ENCODE data around the gene SAT2.

SAT2 gene

DNA sequence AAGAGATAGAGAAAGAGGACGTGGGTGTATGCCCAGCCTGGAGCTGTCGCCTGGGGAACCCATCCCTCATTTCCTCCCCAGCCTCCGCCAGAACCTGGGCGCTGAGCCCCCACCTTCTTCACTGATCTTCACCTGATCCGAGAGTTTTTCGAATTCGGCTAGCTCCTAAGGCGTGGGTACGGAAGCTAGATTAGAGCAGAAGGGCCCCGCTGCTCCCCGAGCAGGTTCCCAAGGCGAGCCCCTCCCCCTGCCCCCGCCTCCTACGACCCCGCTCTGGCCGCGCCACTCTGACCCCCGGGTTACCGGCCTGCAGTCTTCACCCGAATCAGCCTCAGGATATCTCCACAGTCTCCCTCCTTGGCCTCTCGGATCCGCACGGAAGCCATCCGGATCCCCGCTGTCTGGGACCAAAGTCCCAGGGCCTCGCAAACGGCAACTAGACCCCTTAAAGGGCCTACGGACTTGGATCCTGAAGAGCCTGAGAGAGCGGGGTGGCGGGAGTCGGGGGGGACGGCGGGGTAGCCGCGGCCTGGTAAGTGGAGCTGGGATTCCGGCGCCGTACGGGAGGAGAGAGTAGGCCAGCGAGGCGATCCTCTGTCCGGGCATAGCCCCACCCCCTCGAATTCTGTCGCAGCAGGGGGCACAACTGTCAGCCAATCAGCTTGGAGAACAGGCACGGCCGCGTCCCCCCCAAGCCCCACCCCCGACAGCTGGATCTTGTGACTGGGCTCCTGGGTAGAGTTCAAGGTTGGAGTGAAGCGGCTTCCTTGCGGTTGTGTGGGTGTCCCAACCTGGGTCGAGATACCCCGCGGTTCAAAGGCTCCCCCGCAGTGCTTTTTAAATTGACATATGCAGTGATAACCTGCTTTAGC, at the start of gene SAT2:
TSS of gene SAT2 (minus strand) at position 572 of the 872 bp plus-strand sequence. CDS start at position 386, 186 bp downstream.
- no peak for DNase-seq (ENCODE audit: low read depth, low spot score)
- TF ChIP-seq FOXP2 (optimal IDR thresholded peaks at IDR 0.05; ENCODE audit: control extremely low read depth, extremely low read length, insufficient read depth) (peak; percentile 46), POLR2AphosphoS5 (IDR thresholded peaks at IDR 0.05; ENCODE audit: borderline replicate concordance, low read depth, low read length) (peak; percentile 46; the same call in 1 of the 2 replicates), EZH2 (IDR thresholded peaks at IDR 0.05) (no peak)
- Histone ChIP-seq H3K4me3 (peak within 1 kb of the TSS; percentile 85), H3K27ac (no peak within 1 kb of the TSS), H3K9me3 (ENCODE audit: low read depth, low read length) (no peaks in the 10 kb centered on the region), H3K9ac (ENCODE audit: insufficient read length) (peak within 1 kb of the TSS; percentile 92), H3K36me3 (ENCODE audit: insufficient read depth, low read length) (no peaks in the 10 kb centered on the region; the same call in 1 of the 2 replicates)

DNA sequence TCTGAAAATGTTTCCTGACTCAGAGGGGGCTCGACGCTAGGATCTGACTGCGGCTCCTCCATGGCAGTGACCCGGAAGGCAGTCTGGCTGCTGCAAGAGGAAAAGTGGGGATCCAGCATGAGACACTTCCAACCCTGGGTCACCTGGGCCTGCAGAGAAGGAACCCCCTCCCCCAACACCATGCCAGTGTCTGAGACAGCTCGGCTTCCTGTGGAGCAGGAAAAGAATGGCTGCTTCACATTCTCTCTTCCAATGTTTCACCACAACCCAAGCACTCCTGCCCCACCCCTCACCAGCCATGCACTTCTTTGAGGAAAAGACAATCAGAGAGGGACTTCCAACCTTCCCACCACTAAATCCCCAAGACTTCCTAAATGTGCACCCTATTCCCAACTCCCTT, 48.9 kb upstream of the SAT2 start:
- no peak for DNase-seq (ENCODE audit: low read depth, low spot score)
- Histone ChIP-seq H3K4me3 (no peak overlapping the region), H3K27ac (no peak overlapping the region), H3K9me3 (ENCODE audit: low read depth, low read length) (no peaks in the 10 kb centered on the region), H3K36me3 (ENCODE audit: insufficient read depth, low read length) (peaks cover 23% of the 10 kb centered on the region), H3K9ac (ENCODE audit: insufficient read length) (no peak overlapping the region)
- no peak for TF ChIP-seq POLR2AphosphoS5 (IDR thresholded peaks at IDR 0.05; ENCODE audit: borderline replicate concordance, low read depth, low read length)
- no peak for TF ChIP-seq FOXP2 (optimal IDR thresholded peaks at IDR 0.05; ENCODE audit: control extremely low read depth, extremely low read length, insufficient read depth)
- no peak for TF ChIP-seq EZH2 (IDR thresholded peaks at IDR 0.05)

DNA sequence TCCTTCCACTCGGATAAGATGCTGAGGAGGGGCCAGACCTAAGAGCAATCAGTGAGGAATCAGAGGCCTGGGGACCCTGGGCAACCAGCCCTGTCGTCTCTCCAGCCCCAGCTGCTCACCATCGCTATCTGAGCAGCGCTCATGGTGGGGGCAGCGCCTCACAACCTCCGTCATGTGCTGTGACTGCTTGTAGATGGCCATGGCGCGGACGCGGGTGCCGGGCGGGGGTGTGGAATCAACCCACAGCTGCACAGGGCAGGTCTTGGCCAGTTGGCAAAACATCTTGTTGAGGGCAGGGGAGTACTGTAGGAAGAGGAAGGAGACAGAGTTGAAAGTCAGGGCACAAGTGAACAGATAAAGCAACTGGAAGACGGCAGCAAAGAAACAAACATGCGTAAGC, 47.3 kb upstream of the SAT2 start:
- H3K36me3 ChIP-seq (ENCODE audit: insufficient read depth, low read length), result peaks cover 38% of the 10 kb centered on the region
- no peaks in the 10 kb centered on the region for H3K9me3 ChIP-seq (ENCODE audit: low read depth, low read length)
- DNase-seq (ENCODE audit: low read depth, low spot score), result no peak
- H3K27ac ChIP-seq, result no peak overlapping the region
- TF ChIP-seq FOXP2 (optimal IDR thresholded peaks at IDR 0.05; ENCODE audit: control extremely low read depth, extremely low read length, insufficient read depth) (no peak), POLR2AphosphoS5 (IDR thresholded peaks at IDR 0.05; ENCODE audit: borderline replicate concordance, low read depth, low read length) (no peak), EZH2 (IDR thresholded peaks at IDR 0.05) (no peak)
- H3K4me3 ChIP-seq, result no peak overlapping the region
- no peak overlapping the region for H3K9ac ChIP-seq (ENCODE audit: insufficient read length)

DNA sequence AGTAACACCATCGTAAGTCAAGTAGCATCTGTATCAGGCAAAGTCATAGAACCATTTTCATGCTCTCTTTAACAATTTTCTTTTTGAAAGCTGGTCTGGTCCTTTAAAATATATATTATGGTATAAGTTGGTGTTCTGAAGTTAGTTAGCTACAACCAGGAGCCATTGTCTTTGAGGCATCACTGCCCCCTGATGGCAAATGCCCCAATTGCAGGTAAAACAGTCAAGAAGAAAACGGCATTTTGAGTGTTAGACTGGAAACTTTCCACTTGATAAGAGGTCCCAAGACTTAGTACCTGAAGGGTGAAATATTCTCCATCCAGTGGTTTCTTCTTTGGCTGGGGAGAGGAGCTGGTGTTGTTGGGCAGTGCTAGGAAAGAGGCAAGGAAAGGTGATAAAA, 45.6 kb upstream of the SAT2 start:
- no peak overlapping the region for H3K4me3 ChIP-seq
- H3K27ac ChIP-seq, result no peak overlapping the region
- no peak for DNase-seq (ENCODE audit: low read depth, low spot score)
- H3K9me3 ChIP-seq (ENCODE audit: low read depth, low read length), result no peaks in the 10 kb centered on the region
- no peak overlapping the region for H3K9ac ChIP-seq (ENCODE audit: insufficient read length)
- TF ChIP-seq EZH2 (IDR thresholded peaks at IDR 0.05), result no peak
- no peak for TF ChIP-seq POLR2AphosphoS5 (IDR thresholded peaks at IDR 0.05; ENCODE audit: borderline replicate concordance, low read depth, low read length)
- no peak for TF ChIP-seq FOXP2 (optimal IDR thresholded peaks at IDR 0.05; ENCODE audit: control extremely low read depth, extremely low read length, insufficient read depth)
- H3K36me3 ChIP-seq (ENCODE audit: insufficient read depth, low read length), result peaks cover 48% of the 10 kb centered on the region

DNA sequence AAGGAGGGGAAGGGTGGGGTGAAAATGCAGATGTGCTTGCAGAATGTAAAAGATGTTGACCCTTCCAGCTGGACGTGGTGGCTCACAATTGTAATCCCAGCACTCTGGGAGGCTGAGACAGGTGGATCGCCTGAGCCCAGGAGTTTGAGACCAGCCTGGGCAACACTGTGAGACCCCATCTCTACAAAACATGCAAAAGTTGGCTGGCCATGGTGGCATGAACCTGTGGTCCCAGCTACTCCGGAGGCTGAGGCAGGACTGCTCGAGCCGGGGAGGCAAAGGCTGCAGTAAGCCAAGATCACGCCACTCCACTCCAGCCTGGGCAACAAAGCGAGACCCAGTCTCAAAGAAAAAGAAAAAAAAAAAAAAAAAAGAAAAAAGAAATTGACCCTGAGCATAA, 40.9 kb upstream of the SAT2 start:
- TF ChIP-seq POLR2AphosphoS5 (IDR thresholded peaks at IDR 0.05; ENCODE audit: borderline replicate concordance, low read depth, low read length) (no peak), FOXP2 (optimal IDR thresholded peaks at IDR 0.05; ENCODE audit: control extremely low read depth, extremely low read length, insufficient read depth) (no peak), EZH2 (IDR thresholded peaks at IDR 0.05) (no peak)
- Histone ChIP-seq H3K27ac (no peak overlapping the region), H3K9me3 (ENCODE audit: low read depth, low read length) (no peaks in the 10 kb centered on the region), H3K4me3 (no peak overlapping the region), H3K9ac (ENCODE audit: insufficient read length) (no peak overlapping the region), H3K36me3 (ENCODE audit: insufficient read depth, low read length) (peaks cover 53% of the 10 kb centered on the region)
- no peak for DNase-seq (ENCODE audit: low read depth, low spot score)

DNA sequence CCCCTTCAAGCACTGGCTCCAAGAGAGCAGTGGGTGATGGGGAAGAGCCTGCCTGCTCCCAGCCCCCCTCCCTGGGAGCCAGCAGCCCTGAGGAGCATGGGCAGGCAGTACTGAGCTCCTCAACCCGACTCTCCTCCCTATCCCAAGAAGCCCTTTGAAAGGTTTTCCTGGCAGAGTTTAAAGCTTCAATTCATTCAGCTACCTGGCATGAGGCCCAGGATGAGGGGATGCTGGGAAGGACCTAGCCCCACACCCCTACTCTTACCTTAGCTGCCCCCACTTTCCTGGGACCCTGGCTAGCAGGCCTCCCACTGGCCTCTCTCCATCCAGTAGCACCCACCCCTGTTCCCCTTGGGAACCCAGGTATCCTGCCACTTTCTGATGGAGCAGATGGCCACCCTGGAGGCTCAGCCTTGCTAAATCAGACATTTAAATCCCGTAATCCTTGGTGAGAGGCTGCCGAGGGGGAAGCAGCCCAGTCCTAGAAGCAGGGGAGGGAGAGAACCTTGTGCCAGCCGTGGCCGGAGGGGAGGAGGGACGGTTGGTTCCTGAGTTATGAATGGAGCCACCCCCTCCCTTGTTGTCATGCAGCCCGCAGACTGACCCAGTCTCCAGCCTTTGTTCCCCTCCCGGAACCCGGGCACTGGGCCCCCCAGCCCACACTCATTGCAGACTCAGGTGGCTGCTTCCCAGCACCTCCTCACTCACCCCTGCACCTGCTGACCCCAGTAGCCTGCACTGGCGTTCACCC, 40.2 kb upstream of the SAT2 start:
- no peak overlapping the region for H3K4me3 ChIP-seq
- no peaks in the 10 kb centered on the region for H3K9me3 ChIP-seq (ENCODE audit: low read depth, low read length)
- H3K36me3 ChIP-seq (ENCODE audit: insufficient read depth, low read length), result peaks cover 47% of the 10 kb centered on the region
- H3K27ac ChIP-seq, result no peak overlapping the region
- H3K9ac ChIP-seq (ENCODE audit: insufficient read length), result no peak overlapping the region
- no peak for DNase-seq (ENCODE audit: low read depth, low spot score)
- no peak for TF ChIP-seq POLR2AphosphoS5 (IDR thresholded peaks at IDR 0.05; ENCODE audit: borderline replicate concordance, low read depth, low read length)
- TF ChIP-seq EZH2 (IDR thresholded peaks at IDR 0.05), result no peak
- TF ChIP-seq FOXP2 (optimal IDR thresholded peaks at IDR 0.05; ENCODE audit: control extremely low read depth, extremely low read length, insufficient read depth), result no peak

DNA sequence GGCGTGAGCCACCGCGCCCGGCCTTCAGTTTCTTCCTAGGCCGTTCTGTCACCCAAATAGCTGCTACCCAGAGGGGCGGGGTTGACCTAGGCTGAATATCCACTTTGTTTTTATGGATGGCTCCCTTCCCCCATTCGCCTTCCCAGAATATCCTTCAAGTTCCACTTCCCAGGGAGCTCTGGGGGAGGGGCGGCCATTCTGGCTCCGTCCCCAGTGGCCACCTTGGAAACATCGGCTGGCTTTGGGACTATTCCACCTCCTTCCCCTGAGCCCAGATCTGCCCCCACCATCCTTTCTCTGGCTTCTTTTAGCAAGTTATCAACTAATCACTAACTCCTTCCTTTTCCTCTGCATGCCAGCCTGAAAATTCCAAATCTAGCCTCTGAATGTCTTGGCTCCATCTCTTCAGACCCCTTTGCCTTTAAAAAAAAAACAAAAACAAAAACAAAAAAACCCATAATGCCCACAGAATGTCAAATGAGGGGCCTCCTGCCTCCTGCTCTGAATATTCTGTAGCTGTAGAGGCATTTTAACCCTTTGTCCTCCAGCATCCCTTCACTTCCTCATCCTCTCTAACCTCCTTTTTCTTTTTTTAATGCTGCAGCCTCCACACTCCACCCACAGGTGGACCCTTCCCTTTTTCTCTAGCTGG, 29.5 kb upstream of the SAT2 start:
- TF ChIP-seq FOXP2 (optimal IDR thresholded peaks at IDR 0.05; ENCODE audit: control extremely low read depth, extremely low read length, insufficient read depth), result no peak
- no peak for TF ChIP-seq POLR2AphosphoS5 (IDR thresholded peaks at IDR 0.05; ENCODE audit: borderline replicate concordance, low read depth, low read length)
- TF ChIP-seq EZH2 (IDR thresholded peaks at IDR 0.05), result no peak
- DNase-seq (ENCODE audit: low read depth, low spot score), result no peak
- no peaks in the 10 kb centered on the region for H3K9me3 ChIP-seq (ENCODE audit: low read depth, low read length)
- no peak overlapping the region for H3K4me3 ChIP-seq
- H3K27ac ChIP-seq, result no peak overlapping the region
- H3K9ac ChIP-seq (ENCODE audit: insufficient read length), result no peak overlapping the region
- H3K36me3 ChIP-seq (ENCODE audit: insufficient read depth, low read length), result no peaks in the 10 kb centered on the region

DNA sequence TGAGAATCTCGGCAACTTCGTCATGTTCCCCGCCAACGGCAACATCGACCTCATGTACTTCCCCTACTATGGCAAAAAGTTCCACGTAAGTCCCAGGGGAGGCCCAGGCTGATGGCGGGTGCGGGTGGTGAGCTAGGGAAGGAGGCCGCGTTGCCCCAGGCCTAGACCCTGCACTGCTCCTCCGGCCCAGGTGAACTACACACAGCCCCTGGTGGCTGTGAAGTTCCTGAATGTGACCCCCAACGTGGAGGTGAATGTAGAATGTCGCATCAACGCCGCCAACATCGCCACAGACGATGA, 27.9 kb upstream of the SAT2 start:
- no peak overlapping the region for H3K27ac ChIP-seq
- TF ChIP-seq POLR2AphosphoS5 (IDR thresholded peaks at IDR 0.05; ENCODE audit: borderline replicate concordance, low read depth, low read length) (no peak), FOXP2 (optimal IDR thresholded peaks at IDR 0.05; ENCODE audit: control extremely low read depth, extremely low read length, insufficient read depth) (no peak), EZH2 (IDR thresholded peaks at IDR 0.05) (no peak)
- H3K9ac ChIP-seq (ENCODE audit: insufficient read length), result no peak overlapping the region
- no peak for DNase-seq (ENCODE audit: low read depth, low spot score)
- no peaks in the 10 kb centered on the region for H3K9me3 ChIP-seq (ENCODE audit: low read depth, low read length)
- H3K4me3 ChIP-seq, result no peak overlapping the region
- no peaks in the 10 kb centered on the region for H3K36me3 ChIP-seq (ENCODE audit: insufficient read depth, low read length)
